ENCODE data around the gene GARIN5A. TPM values are rescaled to one million over a fixed set of nuclear protein-coding genes. Genes with fewer than 3 reads are reported as not detected.

Gene GARIN5A
- total and polyA plus RNA-seq, 2 of the 8 experiments (the other 6 are each of a cell fraction or from before 2014, with no cell fraction given), result 9.1 to 18.5 TPM

DNA sequence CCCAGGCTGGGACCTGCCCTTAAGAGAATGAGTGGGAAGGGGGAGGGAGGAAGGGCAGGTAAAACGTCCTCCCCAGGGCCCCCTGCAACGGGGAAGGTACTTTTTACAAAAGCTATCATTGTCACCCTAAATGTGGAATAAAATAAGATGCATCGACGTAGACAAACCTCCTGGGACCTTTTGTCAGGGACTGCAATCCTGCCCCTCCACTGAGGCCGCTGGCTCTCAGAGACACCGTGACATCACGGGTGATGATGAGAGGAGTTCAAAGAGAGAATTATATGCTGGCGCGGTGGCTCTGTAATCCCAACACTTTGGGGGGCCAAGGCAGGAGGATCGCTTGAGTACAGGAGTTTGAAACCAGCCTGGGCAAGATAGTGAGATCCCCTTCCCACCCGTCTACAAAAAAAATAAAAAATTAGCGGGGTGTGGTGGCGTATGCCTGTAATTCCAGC lies 45.7 kb downstream of the GARIN5A start (continued):
- TF ChIP-seq, protein P1, sequence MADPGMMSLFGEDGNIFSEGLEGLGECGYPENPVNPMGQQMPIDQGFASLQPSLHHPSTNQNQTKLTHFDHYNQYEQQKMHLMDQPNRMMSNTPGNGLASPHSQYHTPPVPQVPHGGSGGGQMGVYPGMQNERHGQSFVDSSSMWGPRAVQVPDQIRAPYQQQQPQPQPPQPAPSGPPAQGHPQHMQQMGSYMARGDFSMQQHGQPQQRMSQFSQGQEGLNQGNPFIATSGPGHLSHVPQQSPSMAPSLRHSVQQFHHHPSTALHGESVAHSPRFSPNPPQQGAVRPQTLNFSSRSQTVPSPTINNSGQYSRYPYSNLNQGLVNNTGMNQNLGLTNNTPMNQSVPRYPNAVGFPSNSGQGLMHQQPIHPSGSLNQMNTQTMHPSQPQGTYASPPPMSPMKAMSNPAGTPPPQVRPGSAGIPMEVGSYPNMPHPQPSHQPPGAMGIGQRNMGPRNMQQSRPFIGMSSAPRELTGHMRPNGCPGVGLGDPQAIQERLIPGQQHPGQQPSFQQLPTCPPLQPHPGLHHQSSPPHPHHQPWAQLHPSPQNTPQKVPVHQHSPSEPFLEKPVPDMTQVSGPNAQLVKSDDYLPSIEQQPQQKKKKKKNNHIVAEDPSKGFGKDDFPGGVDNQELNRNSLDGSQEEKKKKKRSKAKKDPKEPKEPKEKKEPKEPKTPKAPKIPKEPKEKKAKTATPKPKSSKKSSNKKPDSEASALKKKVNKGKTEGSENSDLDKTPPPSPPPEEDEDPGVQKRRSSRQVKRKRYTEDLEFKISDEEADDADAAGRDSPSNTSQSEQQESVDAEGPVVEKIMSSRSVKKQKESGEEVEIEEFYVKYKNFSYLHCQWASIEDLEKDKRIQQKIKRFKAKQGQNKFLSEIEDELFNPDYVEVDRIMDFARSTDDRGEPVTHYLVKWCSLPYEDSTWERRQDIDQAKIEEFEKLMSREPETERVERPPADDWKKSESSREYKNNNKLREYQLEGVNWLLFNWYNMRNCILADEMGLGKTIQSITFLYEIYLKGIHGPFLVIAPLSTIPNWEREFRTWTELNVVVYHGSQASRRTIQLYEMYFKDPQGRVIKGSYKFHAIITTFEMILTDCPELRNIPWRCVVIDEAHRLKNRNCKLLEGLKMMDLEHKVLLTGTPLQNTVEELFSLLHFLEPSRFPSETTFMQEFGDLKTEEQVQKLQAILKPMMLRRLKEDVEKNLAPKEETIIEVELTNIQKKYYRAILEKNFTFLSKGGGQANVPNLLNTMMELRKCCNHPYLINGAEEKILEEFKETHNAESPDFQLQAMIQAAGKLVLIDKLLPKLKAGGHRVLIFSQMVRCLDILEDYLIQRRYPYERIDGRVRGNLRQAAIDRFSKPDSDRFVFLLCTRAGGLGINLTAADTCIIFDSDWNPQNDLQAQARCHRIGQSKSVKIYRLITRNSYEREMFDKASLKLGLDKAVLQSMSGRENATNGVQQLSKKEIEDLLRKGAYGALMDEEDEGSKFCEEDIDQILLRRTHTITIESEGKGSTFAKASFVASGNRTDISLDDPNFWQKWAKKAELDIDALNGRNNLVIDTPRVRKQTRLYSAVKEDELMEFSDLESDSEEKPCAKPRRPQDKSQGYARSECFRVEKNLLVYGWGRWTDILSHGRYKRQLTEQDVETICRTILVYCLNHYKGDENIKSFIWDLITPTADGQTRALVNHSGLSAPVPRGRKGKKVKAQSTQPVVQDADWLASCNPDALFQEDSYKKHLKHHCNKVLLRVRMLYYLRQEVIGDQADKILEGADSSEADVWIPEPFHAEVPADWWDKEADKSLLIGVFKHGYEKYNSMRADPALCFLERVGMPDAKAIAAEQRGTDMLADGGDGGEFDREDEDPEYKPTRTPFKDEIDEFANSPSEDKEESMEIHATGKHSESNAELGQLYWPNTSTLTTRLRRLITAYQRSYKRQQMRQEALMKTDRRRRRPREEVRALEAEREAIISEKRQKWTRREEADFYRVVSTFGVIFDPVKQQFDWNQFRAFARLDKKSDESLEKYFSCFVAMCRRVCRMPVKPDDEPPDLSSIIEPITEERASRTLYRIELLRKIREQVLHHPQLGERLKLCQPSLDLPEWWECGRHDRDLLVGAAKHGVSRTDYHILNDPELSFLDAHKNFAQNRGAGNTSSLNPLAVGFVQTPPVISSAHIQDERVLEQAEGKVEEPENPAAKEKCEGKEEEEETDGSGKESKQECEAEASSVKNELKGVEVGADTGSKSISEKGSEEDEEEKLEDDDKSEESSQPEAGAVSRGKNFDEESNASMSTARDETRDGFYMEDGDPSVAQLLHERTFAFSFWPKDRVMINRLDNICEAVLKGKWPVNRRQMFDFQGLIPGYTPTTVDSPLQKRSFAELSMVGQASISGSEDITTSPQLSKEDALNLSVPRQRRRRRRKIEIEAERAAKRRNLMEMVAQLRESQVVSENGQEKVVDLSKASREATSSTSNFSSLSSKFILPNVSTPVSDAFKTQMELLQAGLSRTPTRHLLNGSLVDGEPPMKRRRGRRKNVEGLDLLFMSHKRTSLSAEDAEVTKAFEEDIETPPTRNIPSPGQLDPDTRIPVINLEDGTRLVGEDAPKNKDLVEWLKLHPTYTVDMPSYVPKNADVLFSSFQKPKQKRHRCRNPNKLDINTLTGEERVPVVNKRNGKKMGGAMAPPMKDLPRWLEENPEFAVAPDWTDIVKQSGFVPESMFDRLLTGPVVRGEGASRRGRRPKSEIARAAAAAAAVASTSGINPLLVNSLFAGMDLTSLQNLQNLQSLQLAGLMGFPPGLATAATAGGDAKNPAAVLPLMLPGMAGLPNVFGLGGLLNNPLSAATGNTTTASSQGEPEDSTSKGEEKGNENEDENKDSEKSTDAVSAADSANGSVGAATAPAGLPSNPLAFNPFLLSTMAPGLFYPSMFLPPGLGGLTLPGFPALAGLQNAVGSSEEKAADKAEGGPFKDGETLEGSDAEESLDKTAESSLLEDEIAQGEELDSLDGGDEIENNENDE (IDR thresholded peaks at IDR 0.05; ENCODE audit: insufficient replicate concordance, low read length), result no peak
- TF ChIP-seq GTF2F1 (IDR thresholded peaks at IDR 0.05; ENCODE audit: borderline replicate concordance, low read depth, low read length), result no peak
- TF ChIP-seq MAFK (IDR thresholded peaks at IDR 0.05; ENCODE audit: low read depth, low read length), result no peak
- TF ChIP-seq, protein P2, sequence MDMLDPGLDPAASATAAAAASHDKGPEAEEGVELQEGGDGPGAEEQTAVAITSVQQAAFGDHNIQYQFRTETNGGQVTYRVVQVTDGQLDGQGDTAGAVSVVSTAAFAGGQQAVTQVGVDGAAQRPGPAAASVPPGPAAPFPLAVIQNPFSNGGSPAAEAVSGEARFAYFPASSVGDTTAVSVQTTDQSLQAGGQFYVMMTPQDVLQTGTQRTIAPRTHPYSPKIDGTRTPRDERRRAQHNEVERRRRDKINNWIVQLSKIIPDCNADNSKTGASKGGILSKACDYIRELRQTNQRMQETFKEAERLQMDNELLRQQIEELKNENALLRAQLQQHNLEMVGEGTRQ (IDR thresholded peaks at IDR 0.05; ENCODE audit: low read length), result no peak
- TF ChIP-seq, protein P3, sequence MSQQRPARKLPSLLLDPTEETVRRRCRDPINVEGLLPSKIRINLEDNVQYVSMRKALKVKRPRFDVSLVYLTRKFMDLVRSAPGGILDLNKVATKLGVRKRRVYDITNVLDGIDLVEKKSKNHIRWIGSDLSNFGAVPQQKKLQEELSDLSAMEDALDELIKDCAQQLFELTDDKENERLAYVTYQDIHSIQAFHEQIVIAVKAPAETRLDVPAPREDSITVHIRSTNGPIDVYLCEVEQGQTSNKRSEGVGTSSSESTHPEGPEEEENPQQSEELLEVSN (IDR thresholded peaks at IDR 0.05), result no peak
- TF ChIP-seq ASH2L (IDR thresholded peaks at IDR 0.05; ENCODE audit: low read length), result no peak
